ENCODE measurements around the gene PLEKHH2.

The PLEKHH2 gene

GRCh38 chr2:43754180-43754579 lies 117.1 kb downstream of the PLEKHH2 start:
- DNase-seq (ENCODE audit: extremely low read depth in 1 of 2, low read depth in 1 of 2): no peak

- no peak for DNase-seq (ENCODE audit: extremely low read depth in 1 of 2, low read depth in 1 of 2)
These were observed 121.7 kb downstream of the PLEKHH2 start for GRCh38 chr2:43758739-43759138.

- DNase-seq (ENCODE audit: extremely low read depth in 1 of 2, low read depth in 1 of 2): no peak
These were observed 122.1 kb downstream of the PLEKHH2 start for GRCh38 chr2:43759195-43759594.

- no peak for DNase-seq (ENCODE audit: extremely low read depth in 1 of 2, low read depth in 1 of 2)
These were observed 125.2 kb downstream of the PLEKHH2 start for GRCh38 chr2:43762286-43762685.

GRCh38 chr2:43763091-43763490 lies 126.0 kb downstream of the PLEKHH2 start:
- DNase-seq (ENCODE audit: extremely low read depth in 1 of 2, low read depth in 1 of 2): no peak

GRCh38 chr2:43764086-43764705 lies 127.1 kb downstream of the PLEKHH2 start:
- no peak for DNase-seq (ENCODE audit: extremely low read depth in 1 of 2, low read depth in 1 of 2)

- DNase-seq (ENCODE audit: extremely low read depth in 1 of 2, low read depth in 1 of 2): no peak
These were observed 128.9 kb downstream of the PLEKHH2 start for GRCh38 chr2:43766006-43766405.

- DNase-seq (ENCODE audit: extremely low read depth in 1 of 2, low read depth in 1 of 2): peak; percentile 71 to 81
These were observed 137.0 kb downstream of the PLEKHH2 start, which contains the start of gene DYNC2LI1 for GRCh38 chr2:43773876-43774613. Gene DYNC2LI1, plus strand, starts transcription at chr2:43774039. Its CDS starts 100 bp downstream, at chr2:43774139.

GRCh38 chr2:43774617-43775016 lies 137.6 kb downstream of the PLEKHH2 start:
- DNase-seq (ENCODE audit: extremely low read depth in 1 of 2, low read depth in 1 of 2): no peak

GRCh38 chr2:43776324-43776723 lies 139.3 kb downstream of the PLEKHH2 start:
- no peak for DNase-seq (ENCODE audit: extremely low read depth in 1 of 2, low read depth in 1 of 2)

- peak; percentile 3 to 49 for DNase-seq (ENCODE audit: extremely low read depth in 1 of 2, low read depth in 1 of 2)
These were observed 140.4 kb downstream of the PLEKHH2 start for GRCh38 chr2:43777306-43777926.

GRCh38 chr2:43778233-43778632 lies 141.2 kb downstream of the PLEKHH2 start:
- no peak for DNase-seq (ENCODE audit: extremely low read depth in 1 of 2, low read depth in 1 of 2)

- DNase-seq (ENCODE audit: extremely low read depth in 1 of 2, low read depth in 1 of 2): no peak
These were observed 150.8 kb downstream of the PLEKHH2 start for GRCh38 chr2:43787895-43788294.

GRCh38 chr2:43788646-43789045 lies 151.6 kb downstream of the PLEKHH2 start:
- no peak for DNase-seq (ENCODE audit: extremely low read depth in 1 of 2, low read depth in 1 of 2)

GRCh38 chr2:43790147-43790546 lies 153.1 kb downstream of the PLEKHH2 start:
- DNase-seq (ENCODE audit: extremely low read depth in 1 of 2, low read depth in 1 of 2): no peak

GRCh38 chr2:43791035-43791765 lies 154.1 kb downstream of the PLEKHH2 start:
- DNase-seq (ENCODE audit: extremely low read depth in 1 of 2, low read depth in 1 of 2): no peak

- DNase-seq (ENCODE audit: extremely low read depth in 1 of 2, low read depth in 1 of 2): no peak
These were observed 155.6 kb downstream of the PLEKHH2 start for GRCh38 chr2:43792653-43793052.

GRCh38 chr2:43794956-43795355 lies 157.9 kb downstream of the PLEKHH2 start:
- DNase-seq (ENCODE audit: extremely low read depth in 1 of 2, low read depth in 1 of 2): no peak

- no peak for DNase-seq (ENCODE audit: extremely low read depth in 1 of 2, low read depth in 1 of 2)
These were observed 159.1 kb downstream of the PLEKHH2 start for GRCh38 chr2:43796206-43796605.

- DNase-seq (ENCODE audit: extremely low read depth in 1 of 2, low read depth in 1 of 2): no peak
These were observed 161.2 kb downstream of the PLEKHH2 start for GRCh38 chr2:43798300-43798699.

GRCh38 chr2:43800894-43801293 lies 163.8 kb downstream of the PLEKHH2 start:
- no peak for DNase-seq (ENCODE audit: extremely low read depth in 1 of 2, low read depth in 1 of 2)
